Astrocyte (in vitro differentiated cells and primary cell): Measurements from ENCODE around the gene ZNF878.
"Not testable (repeated sequence)": the region's sequence is repeated elsewhere in the genome, so short reads cannot be mapped to it uniquely, and the experiment has no call there.

Experiments used
- CTCF ChIP-seq: IDR thresholded peaks from 2 replicates; pipeline ENCODE4 v1.5.1; 2011; ENCODE audit warnings: low read depth, mild to moderate bottlenecking, inconsistent platforms, low read length, moderate library complexity; ENCODE audit not compliant: insufficient read depth
- EZH2 ChIP-seq: IDR thresholded peaks from 2 replicates; pipeline ENCODE4 v1.6.1; 2012; ENCODE audit warnings: mild to moderate bottlenecking, low read length, inconsistent platforms; ENCODE audit not compliant: insufficient read depth

- not testable (repeated sequence) for TF ChIP-seq CTCF, EZH2
These were observed 30.6 kb upstream of the ZNF878 start for GRCh38 chr19:12083336-12083735.
